Left ventricle myocardium inferior (tissue), 1 donor: ENCODE measurements around the gene HMX2. TPM values are rescaled to one million over a fixed set of nuclear protein-coding genes. Genes with fewer than 3 reads are reported as not detected.

Experiments used
- DNase-seq: peaks from one replicate; pipeline ENCODE4 v3.0.0-alpha.2; 2020
- H3K27ac ChIP-seq: fragments of 200-600 bp; replicated peaks from 2 replicates; pipeline ENCODE4 v1.8.0; 2021
- H3K27me3 ChIP-seq: fragments of 200-600 bp; 2 replicates; pipeline ENCODE4 v1.8.0; 2021; ENCODE audit warnings: low read depth
- H3K36me3 ChIP-seq: fragments of 200-600 bp; 2 replicates; pipeline ENCODE4 v1.8.0; 2021
- H3K4me1 ChIP-seq: fragments of 200-600 bp; 2 replicates; pipeline ENCODE4 v1.8.0; 2021
- H3K4me3 ChIP-seq: fragments of 200-600 bp; 2 replicates; pipeline ENCODE4 v1.8.0; 2021; ENCODE audit warnings: mild to moderate bottlenecking, moderate library complexity
- H3K9me3 ChIP-seq: fragments of 200-600 bp; replicated peaks from 2 replicates; pipeline ENCODE4 v1.8.0; 2021
- CTCF ChIP-seq: fragments of 200-600 bp; IDR thresholded peaks from 2 replicates; pipeline ENCODE4 v1.8.0; 2021; ENCODE audit warnings: antibody characterized with exemption, mild to moderate bottlenecking, borderline replicate concordance
- intact Hi-C: fragments of 100-400 bp; cut with micrococcal nuclease; formaldehyde crosslinking; loops from one replicate; pipeline ENCODE4 v1.11.0; 2022
- total RNA-seq: library from RNA; stranded (reverse); fragmentation: NEBNext Ultra II Directional; extraction: Animal tissue kit (Norgen Biotek cat#: 25700); gene quantifications from one replicate; pipeline ENCODE4 v1.2.1, GENCODE V29; 2021
- donor health status: DM: no; HTN: yes; CAD: no; lungs with severe emphysema.

The HMX2 gene
- total RNA-seq, 1 donor from 2014 or later = not detected

DNA sequence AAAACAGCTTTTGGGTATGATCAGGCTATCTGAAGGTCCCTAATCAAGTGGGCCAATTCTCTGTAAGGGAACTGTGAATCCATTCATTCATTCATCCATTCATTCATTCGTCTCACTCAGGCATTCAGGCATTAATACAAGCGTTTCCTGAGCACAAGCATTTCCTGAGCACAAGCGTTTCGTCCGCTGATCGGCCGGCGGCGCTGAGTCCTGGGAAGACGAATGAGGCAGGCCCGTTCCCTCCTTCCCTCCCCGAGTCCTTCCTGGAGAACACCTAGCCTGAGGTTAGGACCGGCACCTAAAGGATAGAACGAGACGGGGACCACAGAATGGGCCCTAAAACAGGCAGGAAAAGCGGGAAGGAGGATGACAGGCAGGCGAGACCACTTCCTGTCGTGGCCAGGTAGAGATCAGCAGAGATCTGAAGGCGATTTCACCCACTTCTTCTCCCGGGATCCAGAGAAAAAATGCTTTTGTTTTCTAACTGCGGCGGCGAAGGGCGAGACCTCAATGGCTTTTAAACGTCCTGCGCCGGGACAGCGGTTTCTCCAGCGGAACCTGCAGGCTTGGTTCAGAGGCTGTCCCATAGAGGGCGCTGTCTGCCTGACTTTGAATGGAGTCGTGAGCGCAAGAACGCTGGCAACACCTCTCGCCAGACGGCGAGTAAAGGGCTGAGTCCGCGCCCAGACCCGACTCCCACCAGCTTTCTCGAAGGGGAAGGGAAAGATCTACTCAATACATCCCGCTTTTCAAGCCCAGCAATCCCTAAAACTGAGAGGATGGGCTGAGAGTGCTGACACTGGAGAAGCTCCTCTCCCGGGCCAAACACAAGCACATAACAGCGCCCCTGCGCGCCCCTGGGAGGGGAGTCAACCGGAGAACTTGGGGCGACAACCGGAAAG, 15.1 kb upstream of the HMX2 start:
- DNase-seq = peak; percentile 77
- peak; percentile 94 for TF ChIP-seq CTCF
- peaks cover 55% of the 10 kb centered on the region for H3K4me1 ChIP-seq
- H3K36me3 ChIP-seq = no peaks in the 10 kb centered on the region
- peaks cover 100% of the 10 kb centered on the region for H3K27me3 ChIP-seq
- peaks cover 7% of the 10 kb centered on the region for H3K9me3 ChIP-seq
- peak overlapping the region; percentile 49 for H3K4me3 ChIP-seq
- intact Hi-C loops = loop anchor here (5.0 kb wide), 1 partner anchor 424 kb away; no protein-coding TSS in a partner anchor
- H3K27ac ChIP-seq = no peak overlapping the region

DNA sequence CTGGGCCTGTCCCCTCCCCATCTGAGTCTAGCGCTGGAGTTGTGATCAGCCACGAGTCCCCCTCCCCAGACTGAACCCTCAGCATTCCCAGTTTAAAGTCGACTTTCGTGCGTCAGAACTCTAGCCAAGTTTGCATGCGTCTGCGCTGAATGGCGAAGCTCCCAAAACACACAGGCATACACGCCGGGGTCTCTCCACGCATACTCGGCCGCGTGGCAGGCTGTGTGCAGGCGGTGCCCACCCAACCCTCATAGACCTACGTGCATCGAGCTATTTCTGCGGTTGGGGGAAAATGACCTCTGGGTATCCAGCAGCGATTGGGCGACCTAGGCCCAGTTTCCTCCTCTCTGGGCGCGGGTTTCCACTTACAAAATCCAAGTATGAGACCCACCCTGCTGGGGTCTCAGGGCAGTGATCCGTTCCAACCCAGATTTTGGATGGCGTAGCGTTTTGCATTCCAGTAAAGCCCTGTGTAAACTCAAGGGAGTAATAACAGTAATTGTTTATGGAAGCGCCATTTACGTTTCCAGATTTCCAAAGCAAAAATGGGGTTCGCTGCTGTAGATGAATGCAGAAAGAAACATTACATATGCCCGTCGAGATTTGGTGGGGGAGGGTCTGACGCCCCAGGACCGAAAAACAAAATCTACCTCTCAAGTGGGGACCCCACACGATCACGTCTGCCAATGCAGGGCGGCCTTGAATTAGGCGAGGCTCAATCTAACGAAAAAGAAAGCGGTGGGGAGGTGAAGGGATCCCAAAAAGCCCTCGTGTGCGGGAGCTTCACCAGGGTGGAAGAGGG, 14.2 kb upstream of the HMX2 start:
- no peak for DNase-seq
- Histone ChIP-seq H3K4me3 (peak overlapping the region; percentile 49), H3K27me3 (peaks cover 100% of the 10 kb centered on the region)

GRCh38 chr10:123134343-123134914, 13.5 kb upstream of the HMX2 start:
- intact Hi-C loops = loop anchor here (5.0 kb wide), 1 partner anchor 423 kb away; no protein-coding TSS in a partner anchor
- H3K9me3 ChIP-seq = no peaks in the 10 kb centered on the region
- H3K27ac ChIP-seq = no peak overlapping the region
- TF ChIP-seq CTCF = no peak
- peak overlapping the region; percentile 61 for H3K4me3 ChIP-seq
- peaks cover 61% of the 10 kb centered on the region for H3K4me1 ChIP-seq
- DNase-seq = no peak
- peaks cover 100% of the 10 kb centered on the region for H3K27me3 ChIP-seq
- no peaks in the 10 kb centered on the region for H3K36me3 ChIP-seq

More for the DNA sequence above, 14.2 kb upstream of the HMX2 start:
- Histone ChIP-seq H3K27ac (no peak overlapping the region), H3K36me3 (no peaks in the 10 kb centered on the region), H3K4me1 (peaks cover 58% of the 10 kb centered on the region), H3K9me3 (no peaks in the 10 kb centered on the region)
- no peak for TF ChIP-seq CTCF
- intact Hi-C loops = loop anchor here (5.0 kb wide), 1 partner anchor 424 kb away; no protein-coding TSS in a partner anchor

DNA sequence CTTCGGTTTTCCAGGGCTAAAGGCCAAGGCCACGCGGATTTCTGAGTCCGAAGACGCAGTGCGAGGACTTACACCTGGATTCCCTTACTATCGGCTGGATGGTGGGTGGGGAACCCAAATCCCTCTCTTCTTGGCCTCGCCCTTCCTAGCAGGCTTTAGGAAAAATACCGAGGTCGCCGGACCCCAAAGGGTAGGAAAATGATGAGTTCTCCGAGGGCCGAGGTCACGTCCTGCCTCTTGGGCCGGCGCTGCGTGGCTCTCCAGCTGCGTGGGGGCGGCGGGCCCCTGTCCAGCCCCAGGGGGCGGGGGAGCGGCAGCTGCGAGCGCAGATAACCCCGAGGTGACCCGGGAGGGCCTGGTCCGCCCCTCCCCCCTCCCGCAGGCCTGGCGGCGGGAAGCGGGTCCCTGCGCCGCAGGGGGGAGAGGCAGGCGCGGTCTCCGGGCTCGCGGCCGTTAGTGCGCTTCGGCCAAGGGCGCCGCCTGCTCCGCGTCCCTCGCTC, 13.0 kb upstream of the HMX2 start:
- intact Hi-C loops = loop anchor here (5.0 kb wide), 1 partner anchor 422 kb away; no protein-coding TSS in a partner anchor
- H3K36me3 ChIP-seq = no peaks in the 10 kb centered on the region
- no peaks in the 10 kb centered on the region for H3K9me3 ChIP-seq
- no peak for DNase-seq
- H3K27me3 ChIP-seq = peaks cover 100% of the 10 kb centered on the region
- peak overlapping the region; percentile 61 for H3K4me3 ChIP-seq
- H3K4me1 ChIP-seq = peaks cover 67% of the 10 kb centered on the region
- H3K27ac ChIP-seq = no peak overlapping the region
- no peak for TF ChIP-seq CTCF
